A549 (cell line): ENCODE measurements around the gene FAM53B.

Experiments
- BHLHE40 ChIP-seq: IDR thresholded peaks from 2 replicates; pipeline ENCODE4 v1.6.1; 2012; ENCODE audit warnings: low read depth, low read length, inconsistent platforms
- EP300 ChIP-seq, 2 experiments: fragments of >200 bp; sonication (Bioruptor Twin); formaldehyde crosslinking; IDR thresholded peaks; 2 replicates in 1 of 2; 3 replicates in 1 of 2; pipeline ENCODE4 v1.6.1; 2016 to 2017
- HEYL ChIP-seq: fragments of 250-450 bp; sonication (Bioruptor Pico); IDR thresholded peaks from 2 replicates; pipeline ENCODE4 v1.8.0; 2021; ENCODE audit warnings: mild to moderate bottlenecking, moderate library complexity
- HOXA7 ChIP-seq: fragments of 250-450 bp; sonication (Bioruptor Pico); IDR thresholded peaks from 2 replicates; pipeline ENCODE4 v1.5.0; 2020; ENCODE audit warnings: mild to moderate bottlenecking, moderate library complexity
- JUN ChIP-seq, 2 experiments: fragments of >200 bp; sonication (Bioruptor Twin); formaldehyde crosslinking; IDR thresholded peaks; 2 replicates in 1 of 2; 3 replicates in 1 of 2; pipeline ENCODE4 v1.6.1; 2016 to 2017
- MAZ ChIP-seq: fragments of 150-350 bp; IDR thresholded peaks from 2 replicates; pipeline ENCODE4 v1.6.1; 2014; ENCODE audit warnings: antibody characterized with exemption, low read depth, low read length, borderline replicate concordance
- NR3C1 ChIP-seq: fragments of >200 bp; sonication (Bioruptor Twin); formaldehyde crosslinking; IDR thresholded peaks from 3 replicates; pipeline ENCODE4 v1.6.1; 2017
- POLR2A ChIP-seq: IDR thresholded peaks from 2 replicates; pipeline ENCODE4 v1.6.1; 2012; ENCODE audit warnings: mild to moderate bottlenecking, low read length
- RAD21 ChIP-seq, 2 experiments: fragments of >200 bp in 1 of 2; sonication (Bioruptor Twin) in 1 of 2; formaldehyde crosslinking in 1 of 2; IDR thresholded peaks in 1 of 2; conservative IDR thresholded peaks in 1 of 2; 2 replicates in 1 of 2; 3 replicates in 1 of 2; pipeline ENCODE4 v1.6.1; 2012 to 2018; ENCODE audit warnings: inconsistent platforms in 1 of 2
- SMC3 ChIP-seq: fragments of >200 bp; sonication (Bioruptor Twin); formaldehyde crosslinking; IDR thresholded peaks from 3 replicates; pipeline ENCODE4 v1.6.1; 2018; ENCODE audit warnings: inconsistent platforms
- TF ChIP-seq, protein P1 (sequence below): IDR thresholded peaks from 2 replicates; pipeline ENCODE4 v1.6.1; 2012
- TF ChIP-seq, protein P2 (sequence below): fragments of >200 bp; sonication (Bioruptor Twin); formaldehyde crosslinking; IDR thresholded peaks from 3 replicates; pipeline ENCODE4 v1.5.1; 2016
- TF ChIP-seq, protein P3 (sequence below): fragments of 250-450 bp; sonication (Bioruptor Pico); IDR thresholded peaks from 2 replicates; pipeline ENCODE4 v1.5.0; 2021; ENCODE audit warnings: mild to moderate bottlenecking, moderate library complexity, borderline replicate concordance
- TF ChIP-seq, protein P4 (sequence below): fragments of 200-600 bp; sonication (generic); IDR thresholded peaks from 2 replicates; pipeline ENCODE4 v1.6.1; 2016; ENCODE audit warnings: antibody characterized with exemption, mild to moderate bottlenecking, moderate library complexity

DNA sequence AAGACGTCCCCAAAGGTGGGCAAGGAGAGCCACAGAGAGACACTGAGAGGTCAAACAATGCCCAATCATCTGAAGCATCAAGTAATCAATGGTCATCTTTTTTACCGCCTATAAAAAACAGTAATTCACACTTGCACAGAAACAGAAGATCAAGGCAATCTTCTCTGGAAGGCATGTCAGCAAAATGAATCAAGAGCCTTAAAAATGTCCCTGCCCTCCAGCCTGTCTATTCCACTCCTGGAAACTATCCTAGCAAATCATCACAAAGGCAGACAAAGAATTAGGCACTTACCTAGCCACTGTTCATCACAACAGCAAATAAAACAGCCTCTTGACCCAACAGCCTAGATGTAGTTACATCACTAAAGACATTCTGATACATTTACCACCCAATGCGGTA, 48.9 kb downstream of the FAM53B start:
- TF ChIP-seq, protein P1, sequence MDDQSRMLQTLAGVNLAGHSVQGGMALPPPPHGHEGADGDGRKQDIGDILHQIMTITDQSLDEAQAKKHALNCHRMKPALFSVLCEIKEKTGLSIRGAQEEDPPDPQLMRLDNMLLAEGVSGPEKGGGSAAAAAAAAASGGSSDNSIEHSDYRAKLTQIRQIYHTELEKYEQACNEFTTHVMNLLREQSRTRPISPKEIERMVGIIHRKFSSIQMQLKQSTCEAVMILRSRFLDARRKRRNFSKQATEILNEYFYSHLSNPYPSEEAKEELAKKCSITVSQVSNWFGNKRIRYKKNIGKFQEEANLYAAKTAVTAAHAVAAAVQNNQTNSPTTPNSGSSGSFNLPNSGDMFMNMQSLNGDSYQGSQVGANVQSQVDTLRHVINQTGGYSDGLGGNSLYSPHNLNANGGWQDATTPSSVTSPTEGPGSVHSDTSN = no peak
- TF ChIP-seq, protein P2, sequence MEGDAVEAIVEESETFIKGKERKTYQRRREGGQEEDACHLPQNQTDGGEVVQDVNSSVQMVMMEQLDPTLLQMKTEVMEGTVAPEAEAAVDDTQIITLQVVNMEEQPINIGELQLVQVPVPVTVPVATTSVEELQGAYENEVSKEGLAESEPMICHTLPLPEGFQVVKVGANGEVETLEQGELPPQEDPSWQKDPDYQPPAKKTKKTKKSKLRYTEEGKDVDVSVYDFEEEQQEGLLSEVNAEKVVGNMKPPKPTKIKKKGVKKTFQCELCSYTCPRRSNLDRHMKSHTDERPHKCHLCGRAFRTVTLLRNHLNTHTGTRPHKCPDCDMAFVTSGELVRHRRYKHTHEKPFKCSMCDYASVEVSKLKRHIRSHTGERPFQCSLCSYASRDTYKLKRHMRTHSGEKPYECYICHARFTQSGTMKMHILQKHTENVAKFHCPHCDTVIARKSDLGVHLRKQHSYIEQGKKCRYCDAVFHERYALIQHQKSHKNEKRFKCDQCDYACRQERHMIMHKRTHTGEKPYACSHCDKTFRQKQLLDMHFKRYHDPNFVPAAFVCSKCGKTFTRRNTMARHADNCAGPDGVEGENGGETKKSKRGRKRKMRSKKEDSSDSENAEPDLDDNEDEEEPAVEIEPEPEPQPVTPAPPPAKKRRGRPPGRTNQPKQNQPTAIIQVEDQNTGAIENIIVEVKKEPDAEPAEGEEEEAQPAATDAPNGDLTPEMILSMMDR = no peak
- TF ChIP-seq POLR2A = no peak
- TF ChIP-seq, protein P3, sequence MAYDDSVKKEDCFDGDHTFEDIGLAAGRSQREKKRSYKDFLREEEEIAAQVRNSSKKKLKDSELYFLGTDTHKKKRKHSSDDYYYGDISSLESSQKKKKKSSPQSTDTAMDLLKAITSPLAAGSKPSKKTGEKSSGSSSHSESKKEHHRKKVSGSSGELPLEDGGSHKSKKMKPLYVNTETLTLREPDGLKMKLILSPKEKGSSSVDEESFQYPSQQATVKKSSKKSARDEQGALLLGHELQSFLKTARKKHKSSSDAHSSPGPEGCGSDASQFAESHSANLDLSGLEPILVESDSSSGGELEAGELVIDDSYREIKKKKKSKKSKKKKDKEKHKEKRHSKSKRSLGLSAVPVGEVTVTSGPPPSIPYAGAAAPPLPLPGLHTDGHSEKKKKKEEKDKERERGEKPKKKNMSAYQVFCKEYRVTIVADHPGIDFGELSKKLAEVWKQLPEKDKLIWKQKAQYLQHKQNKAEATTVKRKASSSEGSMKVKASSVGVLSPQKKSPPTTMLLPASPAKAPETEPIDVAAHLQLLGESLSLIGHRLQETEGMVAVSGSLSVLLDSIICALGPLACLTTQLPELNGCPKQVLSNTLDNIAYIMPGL (CRISPR knock-in tag) = no peak
- TF ChIP-seq MAZ = no peak
- no peak for TF ChIP-seq NR3C1
- TF ChIP-seq HOXA7 = no peak
- TF ChIP-seq SMC3 = no peak
- no peak for TF ChIP-seq JUN (IDR thresholded peaks at IDR 0.05)
- TF ChIP-seq, protein P4, sequence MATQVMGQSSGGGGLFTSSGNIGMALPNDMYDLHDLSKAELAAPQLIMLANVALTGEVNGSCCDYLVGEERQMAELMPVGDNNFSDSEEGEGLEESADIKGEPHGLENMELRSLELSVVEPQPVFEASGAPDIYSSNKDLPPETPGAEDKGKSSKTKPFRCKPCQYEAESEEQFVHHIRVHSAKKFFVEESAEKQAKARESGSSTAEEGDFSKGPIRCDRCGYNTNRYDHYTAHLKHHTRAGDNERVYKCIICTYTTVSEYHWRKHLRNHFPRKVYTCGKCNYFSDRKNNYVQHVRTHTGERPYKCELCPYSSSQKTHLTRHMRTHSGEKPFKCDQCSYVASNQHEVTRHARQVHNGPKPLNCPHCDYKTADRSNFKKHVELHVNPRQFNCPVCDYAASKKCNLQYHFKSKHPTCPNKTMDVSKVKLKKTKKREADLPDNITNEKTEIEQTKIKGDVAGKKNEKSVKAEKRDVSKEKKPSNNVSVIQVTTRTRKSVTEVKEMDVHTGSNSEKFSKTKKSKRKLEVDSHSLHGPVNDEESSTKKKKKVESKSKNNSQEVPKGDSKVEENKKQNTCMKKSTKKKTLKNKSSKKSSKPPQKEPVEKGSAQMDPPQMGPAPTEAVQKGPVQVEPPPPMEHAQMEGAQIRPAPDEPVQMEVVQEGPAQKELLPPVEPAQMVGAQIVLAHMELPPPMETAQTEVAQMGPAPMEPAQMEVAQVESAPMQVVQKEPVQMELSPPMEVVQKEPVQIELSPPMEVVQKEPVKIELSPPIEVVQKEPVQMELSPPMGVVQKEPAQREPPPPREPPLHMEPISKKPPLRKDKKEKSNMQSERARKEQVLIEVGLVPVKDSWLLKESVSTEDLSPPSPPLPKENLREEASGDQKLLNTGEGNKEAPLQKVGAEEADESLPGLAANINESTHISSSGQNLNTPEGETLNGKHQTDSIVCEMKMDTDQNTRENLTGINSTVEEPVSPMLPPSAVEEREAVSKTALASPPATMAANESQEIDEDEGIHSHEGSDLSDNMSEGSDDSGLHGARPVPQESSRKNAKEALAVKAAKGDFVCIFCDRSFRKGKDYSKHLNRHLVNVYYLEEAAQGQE = no peak
- no peak for TF ChIP-seq BHLHE40
- TF ChIP-seq RAD21 (conservative IDR thresholded peaks at IDR 0.05 in 1 of 2, IDR thresholded peaks at IDR 0.05 in 1 of 2) = no peak
- no peak for TF ChIP-seq EP300 (IDR thresholded peaks at IDR 0.05)
- TF ChIP-seq HEYL = no peak
